B cell (primary cell): ENCODE data around the gene PCDHGB4. TPM values are rescaled to one million over a fixed set of nuclear protein-coding genes. Genes with fewer than 3 reads are reported as not detected.

Experiments
- ATAC-seq: fragments of 200-7000 bp; cut with Tn5 transposase; one replicate; pipeline ENCODE4 v1.10.0; 2021; ENCODE audit warnings: low read depth, mild to moderate bottlenecking, moderate number of reproducible peaks, moderate library complexity
- CTCF ChIA-PET: fragments of 350-600 bp; sonication (Branson Sonifier 250); formaldehyde crosslinking; loops from one replicate; lab custom pipeline; 2021; ENCODE audit warnings: antibody characterized with exemption, inconsistent platforms; lab: Charles Lee
- POLR2A ChIA-PET: fragments of 350-600 bp; sonication (Branson Sonifier 250); formaldehyde crosslinking; loops from one replicate; lab custom pipeline; 2021; ENCODE audit warnings: antibody characterized with exemption; lab: Charles Lee
- DNase-seq: peaks from one replicate; pipeline ENCODE4 v3.0.0; 2013
- H2AFZ ChIP-seq: 2 replicates; pipeline ENCODE4 v1.6.1; 2012; ENCODE audit warnings: mild to moderate bottlenecking, low read depth, low read length; ENCODE audit not compliant: insufficient read depth, poor library complexity, severe bottlenecking
- H3K27ac ChIP-seq, 2 donors: 1 replicate in 1 of 2; 2 replicates in 1 of 2; pipeline ENCODE4 v1.5.1; 2012 to 2013; ENCODE audit warnings: low read length in 2 of 2, mild to moderate bottlenecking in 2 of 2, moderate library complexity in 1 of 2
- H3K27me3 ChIP-seq, 4 experiments: fragments of 200-600 bp in 1 of 4; sonication (generic) in 1 of 4; replicated peaks in 1 of 4; 1 replicate in 2 of 4; 2 replicates in 2 of 4; pipeline versions ENCODE4 v1.6.1 to v1.7.0; 2013 to 2016; ENCODE audit warnings: low read length in 3 of 4, mild to moderate bottlenecking in 2 of 4, mixed read lengths in 1 of 4, moderate library complexity in 1 of 4; ENCODE audit not compliant: insufficient read depth in 4 of 4, control insufficient read depth in 3 of 4; ENCODE audit errors: control extremely low read depth in 1 of 4
- H3K36me3 ChIP-seq, 2 experiments: replicated peaks in 1 of 2; 1 replicate in 1 of 2; 2 replicates in 1 of 2; pipeline versions ENCODE4 v1.6.1 to v1.7.1; 2013; ENCODE audit warnings: low read length in 1 of 2; ENCODE audit not compliant: insufficient read depth in 2 of 2, control insufficient read depth in 1 of 2; ENCODE audit errors: control extremely low read depth in 1 of 2, extremely low read depth in 1 of 2
- H3K4me1 ChIP-seq, 2 donors: fragments of 200-600 bp in 1 of 2; sonication (generic) in 1 of 2; 1 replicate in 1 of 2; 2 replicates in 1 of 2; pipeline versions ENCODE4 v1.5.1 to v1.6.1; 2013 to 2017; ENCODE audit warnings: low read length in 2 of 2; ENCODE audit not compliant: control insufficient read depth in 2 of 2, insufficient read depth in 2 of 2
- H3K4me2 ChIP-seq: replicated peaks from 2 replicates; pipeline ENCODE3; 2012; ENCODE audit warnings: mild to moderate bottlenecking, low read depth, low read length; ENCODE audit not compliant: poor library complexity, severe bottlenecking
- H3K4me3 ChIP-seq, 5 experiments: fragments of 200-600 bp in 1 of 5; sonication (generic) in 1 of 5; 1 replicate in 3 of 5; 2 replicates in 2 of 5; pipeline versions ENCODE4 v1.5.1 to v1.7.0; 2011 to 2016; ENCODE audit warnings: low read length in 4 of 5, mild to moderate bottlenecking in 4 of 5, low read depth in 2 of 5, control low read depth in 1 of 5, moderate library complexity in 1 of 5; ENCODE audit not compliant: insufficient read depth in 1 of 5; ENCODE audit errors: control extremely low read depth in 1 of 5, extremely low read depth in 1 of 5
- H3K79me2 ChIP-seq: fragments of 200-600 bp; sonication (generic); one replicate; pipeline ENCODE4 v1.6.0; 2016; ENCODE audit warnings: low read length; ENCODE audit not compliant: control insufficient read depth, insufficient read depth
- H3K9ac ChIP-seq: fragments of 200-600 bp; sonication (generic); 2 replicates; pipeline ENCODE4 v1.6.1; 2017; ENCODE audit warnings: mild to moderate bottlenecking, low read length, moderate library complexity
- H3K9me3 ChIP-seq, 3 donors: one replicate each; pipeline versions ENCODE4 v1.6.1 to v1.7.1; 2013; ENCODE audit warnings: low read length in 2 of 3; ENCODE audit not compliant: control insufficient read depth in 2 of 3, insufficient read depth in 1 of 3; ENCODE audit errors: control extremely low read depth in 1 of 3
- H4K20me1 ChIP-seq: 2 replicates; pipeline ENCODE4 v1.6.0; 2012; ENCODE audit warnings: mild to moderate bottlenecking, low read length; ENCODE audit not compliant: insufficient read depth, control insufficient read depth, poor library complexity, severe bottlenecking
- H3K27ac Mint-ChIP-seq: one replicate; pipeline ENCODE4 v1.8.0; 2021; ENCODE audit warnings: mixed read lengths
- H3K27me3 Mint-ChIP-seq: one replicate; pipeline ENCODE4 v1.8.0; 2021; ENCODE audit warnings: mixed read lengths
- H3K4me1 Mint-ChIP-seq: one replicate; pipeline ENCODE4 v1.8.0; 2021; ENCODE audit warnings: mixed read lengths
- H3K4me3 Mint-ChIP-seq: one replicate; pipeline ENCODE4 v1.8.0; 2021; ENCODE audit warnings: mixed read lengths
- H3K9me3 Mint-ChIP-seq: one replicate; pipeline ENCODE4 v1.8.0; 2022; ENCODE audit warnings: mixed read lengths; ENCODE audit not compliant: insufficient read depth
- EZH2 ChIP-seq: IDR thresholded peaks from 2 replicates; pipeline ENCODE4 v1.6.1; 2012; ENCODE audit warnings: borderline replicate concordance, low read depth, mild to moderate bottlenecking, moderate library complexity, low read length; ENCODE audit not compliant: insufficient read depth, poor library complexity, severe bottlenecking
- WGBS: methylation state at CpG from one replicate; pipeline ENCODE4 v1.1.5; 2013; ENCODE audit warnings: missing lambda C conversion rate; ENCODE audit not compliant: insufficient coverage; 5-methylcytosine and 5-hydroxymethylcytosine counted together
- intact Hi-C: fragments of 100-400 bp; cut with micrococcal nuclease; formaldehyde crosslinking; loops from one replicate; pipeline ENCODE4 v1.10.0; 2022
- polyA plus RNA-seq: library from polyadenylated mRNA; depleted of rRNA; stranded (reverse); fragments of >200 nt; gene quantifications from 2 replicates; pipeline ENCODE4 v1.2.3, GENCODE V29; 2012
- total RNA-seq, 2 donors: library from RNA; stranded (reverse); fragments of 120-200 nt in 1 of 2; gene quantifications; 1 replicate in 1 of 2; 2 replicates in 1 of 2; pipeline versions ENCODE4 v1.2.3 to v1.2.4, GENCODE V29; 2013 to 2022

The PCDHGB4 gene
- total and polyA plus RNA-seq, 2 donors (not counting 1 experiment from before 2014, with no cell fraction given) = 0.39 to 1.6 TPM

GRCh38 chr5:141439411-141440141, 52.1 kb downstream of the PCDHGB4 start:
- Histone ChIP-seq H4K20me1 (no peaks in the 10 kb centered on the region), H3K9me3 (peaks cover 0 to 14% (median 0%) of the 10 kb centered on the region in 3 donors), H3K9ac (no peak overlapping the region), H3K27me3 (peaks cover 0 to 6% (median 1%) of the 10 kb centered on the region in 4 experiments), H3K4me3 (no peak overlapping the region), H3K27ac (no peak overlapping the region), H3K4me2 (no peak overlapping the region), H2AFZ (no peak overlapping the region), H3K4me1 (no peaks in the 10 kb centered on the region), H3K79me2 (no peaks in the 10 kb centered on the region), H3K36me3 (no peaks in the 10 kb centered on the region)
- ChIA-PET CTCF (interaction anchor here (0.9 to 1.3 kb wide), 3 partner anchors 9 to 124 kb away, joined by 3 to 4 read pairs (median 4); partner anchors contain the start of gene PCDHGA12), POLR2A (no interaction called here)
- ATAC-seq = no peak
- no peak for DNase-seq
- Mint-ChIP-seq H3K27me3 (peaks cover 3% of the 10 kb centered on the region), H3K4me1 (peaks cover 3% of the 10 kb centered on the region), H3K4me3 (no peak overlapping the region), H3K27ac (no peak overlapping the region), H3K9me3 (peaks cover 3% of the 10 kb centered on the region)
- 87% methylated on average over 4 of the region's 10 CpGs for WGBS
- intact Hi-C loops = no loop called here
- TF ChIP-seq EZH2 = no peak

Other genes starting within 250 kb of the PCDHGB4 start
Only the 30 nearest of the 37 such genes appear.
- gene PCDHB9, start 200.5 kb upstream of the PCDHGB4 start, total RNA-seq = 0.12 TPM in 2 replicates
- gene PCDHB9, start 200.5 kb upstream of the PCDHGB4 start, polyA plus RNA-seq = 0.12 and 0.20 TPM in 2 replicates
- not detected in 2 replicates for gene PCDHB10, start 195.3 kb upstream of the PCDHGB4 start, total RNA-seq
- gene PCDHB10, start 195.3 kb upstream of the PCDHGB4 start, polyA plus RNA-seq = not detected in 2 replicates
- not detected in 2 replicates for gene PCDHB11, start 188.1 kb upstream of the PCDHGB4 start, total RNA-seq
- not detected in 2 replicates for gene PCDHB11, start 188.1 kb upstream of the PCDHGB4 start, polyA plus RNA-seq
- gene PCDHB12, start 179.0 kb upstream of the PCDHGB4 start, total RNA-seq = not detected in 2 replicates
- gene PCDHB12, start 179.0 kb upstream of the PCDHGB4 start, polyA plus RNA-seq = not detected in 2 replicates
- 0.07 TPM in 1 of 2 replicates, not detected in the other for gene PCDHB13, start 173.8 kb upstream of the PCDHGB4 start, total RNA-seq
- gene PCDHB13, start 173.8 kb upstream of the PCDHGB4 start, polyA plus RNA-seq = not detected in 2 replicates
- gene PCDHB14, start 164.4 kb upstream of the PCDHGB4 start, total RNA-seq = 0.10 TPM in 1 of 2 replicates, not detected in the other
- not detected in 2 replicates for gene PCDHB14, start 164.4 kb upstream of the PCDHGB4 start, polyA plus RNA-seq
- not detected in 2 replicates for gene PCDHB15, start 142.3 kb upstream of the PCDHGB4 start, total RNA-seq
- 0.10 TPM in 1 of 2 replicates, not detected in the other for gene PCDHB15, start 142.3 kb upstream of the PCDHGB4 start, polyA plus RNA-seq
- gene SLC25A2, start 83.6 kb upstream of the PCDHGB4 start, total RNA-seq = 3.4 and 3.6 TPM in 2 replicates
- 0.12 and 0.29 TPM in 2 replicates for gene SLC25A2, start 83.6 kb upstream of the PCDHGB4 start, polyA plus RNA-seq
- 119 TPM in 2 replicates for gene TAF7, start 66.9 kb upstream of the PCDHGB4 start, total RNA-seq
- gene TAF7, start 66.9 kb upstream of the PCDHGB4 start, polyA plus RNA-seq = 52.1 and 76.7 TPM in 2 replicates
- gene PCDHGA1, start 57.2 kb upstream of the PCDHGB4 start, total RNA-seq = 0.53 and 0.64 TPM in 2 replicates
- gene PCDHGA1, start 57.2 kb upstream of the PCDHGB4 start, polyA plus RNA-seq = 0.06 and 0.17 TPM in 2 replicates
- 0.07 and 0.29 TPM in 2 replicates for gene PCDHGA2, start 48.9 kb upstream of the PCDHGB4 start, total RNA-seq
- 0.06 and 0.09 TPM in 2 replicates for gene PCDHGA2, start 48.9 kb upstream of the PCDHGB4 start, polyA plus RNA-seq
- gene PCDHGA3, start 43.9 kb upstream of the PCDHGB4 start, total RNA-seq = 0.29 and 0.32 TPM in 2 replicates
- gene PCDHGA3, start 43.9 kb upstream of the PCDHGB4 start, polyA plus RNA-seq = 0.10 TPM in 1 of 2 replicates, not detected in the other
- gene PCDHGB1, start 37.6 kb upstream of the PCDHGB4 start, total RNA-seq = 0.66 and 0.69 TPM in 2 replicates
- gene PCDHGB1, start 37.6 kb upstream of the PCDHGB4 start, polyA plus RNA-seq = 0.09 and 0.10 TPM in 2 replicates
- gene PCDHGA4, start 32.7 kb upstream of the PCDHGB4 start, total RNA-seq = 1.1 TPM in 2 replicates
- gene PCDHGA4, start 32.7 kb upstream of the PCDHGB4 start, polyA plus RNA-seq = 0.09 and 0.13 TPM in 2 replicates
- 3.3 and 3.9 TPM in 2 replicates for gene PCDHGB2, start 27.7 kb upstream of the PCDHGB4 start, total RNA-seq
- 0.32 and 0.66 TPM in 2 replicates for gene PCDHGB2, start 27.7 kb upstream of the PCDHGB4 start, polyA plus RNA-seq
- gene PCDHGA5, start 23.5 kb upstream of the PCDHGB4 start, total RNA-seq = 1.7 and 1.8 TPM in 2 replicates
- gene PCDHGA5, start 23.5 kb upstream of the PCDHGB4 start, polyA plus RNA-seq = 0.07 and 0.21 TPM in 2 replicates
- 2.8 and 3.8 TPM in 2 replicates for gene PCDHGB3, start 17.5 kb upstream of the PCDHGB4 start, total RNA-seq
- gene PCDHGB3, start 17.5 kb upstream of the PCDHGB4 start, polyA plus RNA-seq = 0.33 and 0.52 TPM in 2 replicates
- 2.5 and 2.7 TPM in 2 replicates for gene PCDHGA6, start 13.8 kb upstream of the PCDHGB4 start, total RNA-seq
- gene PCDHGA6, start 13.8 kb upstream of the PCDHGB4 start, polyA plus RNA-seq = 0.33 and 0.78 TPM in 2 replicates
- gene PCDHGA7, start 5.0 kb upstream of the PCDHGB4 start, total RNA-seq = 1.8 and 2.3 TPM in 2 replicates
- 0.23 and 0.49 TPM in 2 replicates for gene PCDHGA7, start 5.0 kb upstream of the PCDHGB4 start, polyA plus RNA-seq
- gene PCDHGA8, start 4.9 kb downstream of the PCDHGB4 start, total RNA-seq = 1.2 and 1.3 TPM in 2 replicates
- gene PCDHGA8, start 4.9 kb downstream of the PCDHGB4 start, polyA plus RNA-seq = 0.06 and 0.21 TPM in 2 replicates
- 2.5 TPM in 2 replicates for gene PCDHGB5, start 10.2 kb downstream of the PCDHGB4 start, total RNA-seq
- 0.20 and 0.37 TPM in 2 replicates for gene PCDHGB5, start 10.2 kb downstream of the PCDHGB4 start, polyA plus RNA-seq
- 1.9 and 2.5 TPM in 2 replicates for gene PCDHGA9, start 15.1 kb downstream of the PCDHGB4 start, total RNA-seq
- 0.19 TPM in 2 replicates for gene PCDHGA9, start 15.1 kb downstream of the PCDHGB4 start, polyA plus RNA-seq
- 2.1 and 2.2 TPM in 2 replicates for gene PCDHGB6, start 20.3 kb downstream of the PCDHGB4 start, total RNA-seq
- 0.22 and 0.33 TPM in 2 replicates for gene PCDHGB6, start 20.3 kb downstream of the PCDHGB4 start, polyA plus RNA-seq
- 1.9 and 2.0 TPM in 2 replicates for gene PCDHGA10, start 25.3 kb downstream of the PCDHGB4 start, total RNA-seq
- 0.06 and 0.10 TPM in 2 replicates for gene PCDHGA10, start 25.3 kb downstream of the PCDHGB4 start, polyA plus RNA-seq
- gene PCDHGB7, start 30.0 kb downstream of the PCDHGB4 start, total RNA-seq = 1.9 and 2.2 TPM in 2 replicates
- gene PCDHGB7, start 30.0 kb downstream of the PCDHGB4 start, polyA plus RNA-seq = 0.06 and 0.12 TPM in 2 replicates
- gene PCDHGA11, start 33.4 kb downstream of the PCDHGB4 start, total RNA-seq = 1.5 and 1.8 TPM in 2 replicates
- gene PCDHGA11, start 33.4 kb downstream of the PCDHGB4 start, polyA plus RNA-seq = 0.15 TPM in 1 of 2 replicates, not detected in the other
- 1.6 and 2.8 TPM in 2 replicates for gene PCDHGA12, start 42.8 kb downstream of the PCDHGB4 start, total RNA-seq
- 0.09 and 0.27 TPM in 2 replicates for gene PCDHGA12, start 42.8 kb downstream of the PCDHGB4 start, polyA plus RNA-seq
- 1.9 and 2.0 TPM in 2 replicates for gene PCDHGC3, start 88.3 kb downstream of the PCDHGB4 start, total RNA-seq
- 0.12 and 0.88 TPM in 2 replicates for gene PCDHGC3, start 88.3 kb downstream of the PCDHGB4 start, polyA plus RNA-seq
- gene PCDHGC4, start 97.3 kb downstream of the PCDHGB4 start, total RNA-seq = 0.42 and 0.75 TPM in 2 replicates
- gene PCDHGC4, start 97.3 kb downstream of the PCDHGB4 start, polyA plus RNA-seq = 0.09 and 0.14 TPM in 2 replicates
- gene PCDHGC5, start 101.4 kb downstream of the PCDHGB4 start, total RNA-seq = 0.46 and 0.67 TPM in 2 replicates
- 0.06 and 0.10 TPM in 2 replicates for gene PCDHGC5, start 101.4 kb downstream of the PCDHGB4 start, polyA plus RNA-seq